CD4-positive, alpha-beta T cell (primary cell): Measurements from ENCODE around the gene PCSK4. TPM values are rescaled to one million over a fixed set of nuclear protein-coding genes. Genes with fewer than 3 reads are reported as not detected.

Experiments
- ATAC-seq: fragments of 200-7000 bp; cut with Tn5 transposase; one replicate; pipeline ENCODE4 v1.10.0; 2022; ENCODE audit warnings: mild to moderate bottlenecking; ENCODE audit not compliant: poor library complexity
- CTCF ChIA-PET: fragments of 350-600 bp; sonication (Branson Sonifier 250); formaldehyde crosslinking; loops from one replicate; lab custom pipeline; 2021; ENCODE audit warnings: antibody characterized with exemption, inconsistent platforms; lab: Charles Lee
- POLR2A ChIA-PET: fragments of 350-600 bp; sonication (Branson Sonifier 250); formaldehyde crosslinking; loops from one replicate; lab custom pipeline; 2021; ENCODE audit warnings: antibody characterized with exemption, inconsistent platforms; lab: Charles Lee
- DNase-seq, 14 experiments: peaks; one replicate each; pipeline ENCODE4 v3.0.0-alpha.2; 2013 to 2020; ENCODE audit warnings: mixed read lengths in 2 of 14
- H3K27ac ChIP-seq, 2 donors: one replicate each; pipeline versions ENCODE4 v1.5.1 to v1.7.0; 2013; ENCODE audit warnings: low read length in 2 of 2, low read depth in 1 of 2, mild to moderate bottlenecking in 1 of 2
- H3K27me3 ChIP-seq, 2 experiments: 1 replicate in 1 of 2; 2 replicates in 1 of 2; pipeline versions ENCODE4 v1.6.1 to v1.7.0; 2013; ENCODE audit warnings: low read length in 2 of 2, control low read depth in 1 of 2, mild to moderate bottlenecking in 1 of 2, moderate library complexity in 1 of 2; ENCODE audit not compliant: insufficient read depth in 2 of 2, control insufficient read depth in 1 of 2
- H3K36me3 ChIP-seq: one replicate; pipeline ENCODE4 v1.6.1; 2013; ENCODE audit warnings: low read length, control low read depth; ENCODE audit not compliant: insufficient read depth
- H3K4me1 ChIP-seq: one replicate; pipeline ENCODE4 v1.6.1; 2013; ENCODE audit warnings: low read length, control low read depth; ENCODE audit not compliant: insufficient read depth
- H3K4me3 ChIP-seq: one replicate; pipeline ENCODE4 v1.5.1; 2013; ENCODE audit warnings: mild to moderate bottlenecking, low read length, moderate library complexity
- H3K9me3 ChIP-seq, 2 experiments: 1 replicate in 1 of 2; 2 replicates in 1 of 2; pipeline versions ENCODE4 v1.6.1 to v1.7.0; 2013; ENCODE audit warnings: low read length in 2 of 2, mild to moderate bottlenecking in 2 of 2, control low read depth in 1 of 2, moderate library complexity in 1 of 2; ENCODE audit not compliant: control insufficient read depth in 1 of 2, insufficient read depth in 1 of 2
- H3K27ac Mint-ChIP-seq: one replicate; pipeline ENCODE4 v1.8.0; 2020; ENCODE audit warnings: mixed read lengths
- H3K27me3 Mint-ChIP-seq: one replicate; pipeline ENCODE4 v1.8.0; 2021; ENCODE audit warnings: mixed read lengths
- H3K36me3 Mint-ChIP-seq: one replicate; pipeline ENCODE4 v1.8.0; 2021; ENCODE audit warnings: low read depth, mixed read lengths
- H3K4me1 Mint-ChIP-seq: one replicate; pipeline ENCODE4 v1.8.0; 2021; ENCODE audit warnings: low read depth, mixed read lengths
- H3K4me3 Mint-ChIP-seq: one replicate; pipeline ENCODE4 v1.8.0; 2020; ENCODE audit warnings: mild to moderate bottlenecking, mixed read lengths
- H3K9me3 Mint-ChIP-seq: one replicate; pipeline ENCODE4 v1.8.0; 2020; ENCODE audit warnings: mixed read lengths
- intact Hi-C, 2 experiments: fragments of 100-400 bp; cut with DNase I in 1 of 2; cut with micrococcal nuclease in 1 of 2; formaldehyde crosslinking; loops; one replicate each; pipeline versions ENCODE4 v1.15.1 to v1.9.0; 2023 to 2025; cut with DNase I, micrococcal nuclease
- total RNA-seq, 174 experiments: library from RNA in 2 of 174; stranded (reverse) in 2 of 174; gene quantifications; one replicate each; pipeline ENCODE4 v1.2.3 and lab custom pipeline; 2021 to 2026
- TF ChIP-seq, protein P1 (sequence below): fragments of 200-600 bp; IDR thresholded peaks from one replicate; pipeline ENCODE4 v1.8.0; 2022; ENCODE audit warnings: antibody characterized with exemption, mild to moderate bottlenecking

Gene PCSK4
- total RNA-seq, 2 experiments from 2014 or later: 4.2 to 5.2 TPM

GRCh38 chr19:1496714-1497577 is 6.8 kb upstream of the PCSK4 start:
- ATAC-seq: no peak
- Histone ChIP-seq H3K4me1 (no peaks in the 10 kb centered on the region), H3K27ac (no peak overlapping the region), H3K4me3 (no peak overlapping the region), H3K36me3 (no peaks in the 10 kb centered on the region), H3K9me3 (peaks cover 0 to 14% of the 10 kb centered on the region in 2 experiments), H3K27me3 (peaks cover 0 to 3% of the 10 kb centered on the region in 2 experiments)
- POLR2A ChIA-PET: no interaction called here
- TF ChIP-seq, protein P1, sequence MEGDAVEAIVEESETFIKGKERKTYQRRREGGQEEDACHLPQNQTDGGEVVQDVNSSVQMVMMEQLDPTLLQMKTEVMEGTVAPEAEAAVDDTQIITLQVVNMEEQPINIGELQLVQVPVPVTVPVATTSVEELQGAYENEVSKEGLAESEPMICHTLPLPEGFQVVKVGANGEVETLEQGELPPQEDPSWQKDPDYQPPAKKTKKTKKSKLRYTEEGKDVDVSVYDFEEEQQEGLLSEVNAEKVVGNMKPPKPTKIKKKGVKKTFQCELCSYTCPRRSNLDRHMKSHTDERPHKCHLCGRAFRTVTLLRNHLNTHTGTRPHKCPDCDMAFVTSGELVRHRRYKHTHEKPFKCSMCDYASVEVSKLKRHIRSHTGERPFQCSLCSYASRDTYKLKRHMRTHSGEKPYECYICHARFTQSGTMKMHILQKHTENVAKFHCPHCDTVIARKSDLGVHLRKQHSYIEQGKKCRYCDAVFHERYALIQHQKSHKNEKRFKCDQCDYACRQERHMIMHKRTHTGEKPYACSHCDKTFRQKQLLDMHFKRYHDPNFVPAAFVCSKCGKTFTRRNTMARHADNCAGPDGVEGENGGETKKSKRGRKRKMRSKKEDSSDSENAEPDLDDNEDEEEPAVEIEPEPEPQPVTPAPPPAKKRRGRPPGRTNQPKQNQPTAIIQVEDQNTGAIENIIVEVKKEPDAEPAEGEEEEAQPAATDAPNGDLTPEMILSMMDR: no peak
- H3K4me3 Mint-ChIP-seq: no peak overlapping the region
- intact Hi-C loops: no loop called here
- H3K27ac Mint-ChIP-seq: no peak overlapping the region
- H3K27me3 Mint-ChIP-seq: no peaks in the 10 kb centered on the region
- H3K36me3 Mint-ChIP-seq: no peaks in the 10 kb centered on the region
- CTCF ChIA-PET: no interaction called here
- no peaks in the 10 kb centered on the region for H3K9me3 Mint-ChIP-seq
- no peak for DNase-seq
- no peaks in the 10 kb centered on the region for H3K4me1 Mint-ChIP-seq

DNA sequence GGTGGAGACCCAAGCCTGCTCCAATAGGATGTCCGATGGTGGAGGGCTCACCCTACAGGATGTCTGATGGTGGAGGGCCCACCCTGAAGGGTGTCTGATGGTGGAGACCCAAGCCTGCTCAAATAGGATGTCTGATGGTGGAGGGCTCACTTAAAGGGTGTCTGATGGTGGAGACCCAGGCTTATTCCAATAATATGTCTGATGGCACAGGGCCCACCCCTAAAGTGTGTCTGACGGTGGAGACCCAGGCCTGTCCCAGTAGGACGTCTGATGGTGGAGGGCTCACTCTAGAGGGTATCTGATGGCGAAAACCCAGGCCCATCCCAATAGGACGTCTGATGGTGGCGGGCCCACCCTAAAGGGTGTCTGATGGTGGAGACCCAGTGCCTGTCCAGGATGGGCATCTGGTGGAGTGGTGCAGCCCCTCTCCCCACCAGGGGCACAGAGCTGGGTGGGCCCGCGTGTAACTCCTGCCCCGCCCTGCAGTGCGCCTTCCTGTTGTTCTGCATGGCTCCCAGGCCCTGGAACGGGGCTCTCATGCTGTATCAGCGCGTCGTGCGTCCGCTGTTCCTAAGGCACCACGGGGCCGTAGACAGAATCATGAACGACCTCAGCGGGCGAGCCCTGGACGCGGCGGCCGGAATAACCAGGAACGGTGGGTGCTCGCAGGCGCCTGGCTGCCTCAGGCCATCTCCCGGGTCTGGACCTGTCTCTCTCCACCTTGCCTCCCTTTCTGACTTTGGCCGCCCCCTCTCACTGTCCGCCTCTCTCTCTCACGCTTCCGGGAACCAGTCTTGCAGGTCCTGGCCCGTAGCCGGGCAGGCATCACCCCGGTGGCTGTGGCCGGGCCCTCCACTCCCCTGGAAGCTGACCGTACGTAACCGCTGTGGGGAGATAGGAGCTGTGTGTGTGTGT is 5.9 kb upstream of the PCSK4 start:
- no peak for DNase-seq

More for the DNA sequence above, 5.9 kb upstream of the PCSK4 start:
- H3K4me3 Mint-ChIP-seq: no peak overlapping the region
- H3K36me3 ChIP-seq: no peaks in the 10 kb centered on the region
- intact Hi-C loops: no loop called here
- H3K36me3 Mint-ChIP-seq: no peaks in the 10 kb centered on the region
- H3K27ac Mint-ChIP-seq: no peak overlapping the region
- ChIA-PET CTCF (no interaction called here), POLR2A (no interaction called here)
- no peak overlapping the region for H3K4me3 ChIP-seq
- peaks cover 0 to 14% of the 10 kb centered on the region in 2 experiments for H3K9me3 ChIP-seq
- peaks cover 7% of the 10 kb centered on the region for H3K4me1 ChIP-seq
- ATAC-seq: no peak
- H3K27me3 ChIP-seq: peaks cover 0 to 3% of the 10 kb centered on the region in 2 experiments
- no peak overlapping the region for H3K27ac ChIP-seq
- TF ChIP-seq, protein P1: no peak
- no peaks in the 10 kb centered on the region for H3K9me3 Mint-ChIP-seq
- H3K27me3 Mint-ChIP-seq: no peaks in the 10 kb centered on the region
- H3K4me1 Mint-ChIP-seq: no peaks in the 10 kb centered on the region
